GM18868 (cell line): Measurements from ENCODE around the gene CHMP2A.
"Not testable (repeated sequence)": the region's sequence is repeated elsewhere in the genome, so short reads cannot be mapped to it uniquely, and the experiment has no call there.

Experiments used
- ATAC-seq: cut with Tn5 transposase; IDR thresholded peaks from one replicate; pipeline ENCODE4 v1.9.1; 2021; ENCODE audit warnings: mild to moderate bottlenecking, moderate library complexity; ENCODE audit not compliant: unreplicated experiment

CHMP2A gene

DNA sequence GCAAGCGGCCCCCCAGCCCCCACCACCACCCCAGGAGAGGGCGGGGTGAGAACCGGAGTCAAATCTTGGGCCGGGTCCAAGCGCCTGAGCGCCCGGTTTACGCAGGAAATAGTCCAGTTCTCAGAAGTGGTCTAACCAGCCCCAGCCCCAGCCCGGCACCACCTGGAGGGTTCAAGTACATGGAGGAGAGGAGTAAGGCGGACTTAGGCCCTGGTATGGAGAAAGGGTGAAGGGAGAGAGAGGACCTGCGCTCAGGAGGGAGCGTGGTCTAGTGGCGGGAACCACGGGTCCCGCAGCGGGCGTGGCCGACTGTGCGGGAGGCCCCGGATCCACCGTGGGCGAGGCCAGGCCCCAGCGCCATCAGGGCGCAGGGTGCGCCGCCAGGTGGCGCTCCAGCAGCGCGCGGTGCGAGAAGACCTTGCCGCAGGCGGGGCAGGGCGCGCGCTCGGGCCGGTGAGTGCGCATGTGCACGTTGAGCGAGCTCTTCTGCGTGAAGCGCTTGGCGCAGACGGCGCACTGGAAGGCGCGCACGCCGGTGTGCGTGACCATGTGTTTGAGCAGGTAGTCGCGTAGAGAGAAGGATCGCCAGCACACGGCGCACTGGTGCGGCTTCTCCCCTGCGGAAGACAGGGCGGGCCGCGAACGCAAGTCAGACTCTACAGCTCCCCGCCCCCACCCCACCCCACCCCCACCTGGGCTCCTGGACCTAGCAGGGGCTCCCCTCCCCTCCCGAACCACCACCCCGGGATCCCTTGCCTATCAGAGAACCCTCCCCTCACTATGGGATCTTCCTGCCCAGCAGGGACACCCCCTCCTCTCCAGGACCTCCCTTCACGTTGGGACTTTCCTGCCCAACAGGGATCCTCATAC is 41.0 kb downstream of the CHMP2A start:
- ATAC-seq: peak; percentile 80

- no peak for ATAC-seq
These were observed 41.7 kb downstream of the CHMP2A start for GRCh38 chr19:58513213-58513693.

DNA sequence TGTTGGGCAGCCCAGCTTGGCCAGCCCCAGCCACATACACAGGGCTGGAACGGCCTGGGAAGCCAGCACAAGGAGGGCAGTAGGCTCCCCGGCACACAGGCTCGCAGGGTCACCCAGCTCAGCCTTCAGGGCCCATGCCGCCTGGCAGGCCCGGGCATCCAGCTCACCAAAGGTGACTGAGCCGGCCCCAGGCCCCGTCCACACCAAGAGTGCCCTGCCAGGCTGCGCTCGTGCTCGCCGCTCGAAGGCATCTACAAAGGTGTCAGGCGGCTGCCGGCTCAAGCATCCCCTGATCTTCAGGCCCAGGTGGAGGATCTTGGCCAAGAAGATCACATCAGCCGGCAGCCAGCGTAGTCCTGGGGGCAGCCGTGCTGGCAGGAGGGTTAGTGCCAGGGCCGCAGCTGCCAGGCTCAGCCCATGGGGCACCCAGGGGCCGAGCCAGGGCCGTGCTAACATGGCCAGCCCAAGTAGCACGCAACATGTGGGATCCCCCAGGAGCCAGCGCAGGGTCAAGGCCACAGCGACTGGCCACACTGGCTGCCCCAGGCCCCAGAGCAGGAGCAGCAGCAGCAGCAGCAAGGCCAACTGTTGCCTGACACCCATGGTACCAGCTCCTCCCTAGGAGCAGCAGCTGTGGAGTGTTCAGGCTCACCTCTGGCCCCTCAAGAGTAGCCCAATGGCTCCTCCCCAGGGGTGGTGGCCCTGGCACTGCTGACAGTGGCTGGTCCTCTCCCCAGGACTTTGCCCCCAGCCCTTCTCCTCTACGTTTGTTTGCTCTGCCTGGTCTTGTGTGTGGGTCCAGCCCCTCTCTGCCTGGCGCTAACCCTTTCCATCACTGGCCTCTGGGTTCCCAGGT is 43.3 kb downstream of the CHMP2A start, which contains the start of gene SLC27A5:
TSS of gene SLC27A5 (minus strand) at position 640 of the 856 bp plus-strand sequence. CDS start at position 603, 37 bp downstream.
- ATAC-seq: no peak

DNA sequence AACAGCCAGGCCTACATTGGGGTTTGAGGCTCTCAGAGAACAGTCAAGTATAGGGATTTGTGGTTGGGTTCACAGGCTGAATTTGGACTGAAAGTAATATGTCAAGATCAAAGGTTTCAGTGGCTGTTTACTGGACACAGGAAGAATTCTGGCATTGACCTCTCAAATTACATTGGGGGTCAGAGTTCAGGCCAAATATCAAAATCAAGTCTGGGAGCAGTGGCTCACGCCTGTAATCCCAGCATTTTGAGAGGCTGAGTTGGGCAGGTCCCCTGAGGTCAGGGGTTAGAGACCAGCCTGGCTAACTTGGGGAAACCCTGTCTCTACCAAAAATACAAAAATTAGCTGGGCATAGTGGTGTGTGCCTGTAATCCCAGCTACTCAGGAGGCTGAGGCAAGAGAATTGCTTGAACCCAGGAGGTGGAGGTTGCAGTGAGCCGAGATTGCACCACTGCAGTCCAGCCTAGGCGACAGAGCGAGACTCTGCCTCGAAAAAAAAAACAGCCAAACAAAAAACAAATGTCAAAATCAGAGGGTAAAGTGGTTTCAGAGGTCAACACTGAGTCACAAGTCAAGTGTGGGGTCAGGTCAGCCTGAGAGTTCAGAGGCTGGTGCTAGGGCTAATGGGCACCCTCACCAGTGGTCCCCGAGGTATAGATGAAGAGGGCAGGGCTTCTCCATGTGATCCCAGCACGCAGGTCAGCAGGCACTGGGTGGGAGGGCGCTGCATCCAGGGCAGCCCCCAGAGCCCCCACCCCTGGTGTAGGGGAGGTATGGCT is 44.6 kb downstream of the CHMP2A start:
- no peak for ATAC-seq

DNA sequence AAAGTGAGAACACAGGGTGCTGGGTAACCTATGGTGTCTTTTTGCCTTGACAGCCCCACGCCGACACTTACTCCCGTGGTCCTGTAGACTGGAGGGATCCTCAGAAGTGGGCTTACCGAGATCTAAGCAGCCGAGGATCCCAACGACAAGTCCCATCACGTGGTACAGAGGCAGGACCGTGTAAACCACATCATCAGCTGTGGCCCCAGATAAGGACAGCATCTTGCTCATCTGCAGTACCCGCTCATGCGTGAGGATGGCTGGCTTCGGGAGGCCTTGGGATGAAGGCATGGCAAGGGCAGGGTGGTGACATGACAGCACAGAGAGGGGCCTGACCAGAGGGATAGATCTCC is 45.2 kb downstream of the CHMP2A start:
- no peak for ATAC-seq

DNA sequence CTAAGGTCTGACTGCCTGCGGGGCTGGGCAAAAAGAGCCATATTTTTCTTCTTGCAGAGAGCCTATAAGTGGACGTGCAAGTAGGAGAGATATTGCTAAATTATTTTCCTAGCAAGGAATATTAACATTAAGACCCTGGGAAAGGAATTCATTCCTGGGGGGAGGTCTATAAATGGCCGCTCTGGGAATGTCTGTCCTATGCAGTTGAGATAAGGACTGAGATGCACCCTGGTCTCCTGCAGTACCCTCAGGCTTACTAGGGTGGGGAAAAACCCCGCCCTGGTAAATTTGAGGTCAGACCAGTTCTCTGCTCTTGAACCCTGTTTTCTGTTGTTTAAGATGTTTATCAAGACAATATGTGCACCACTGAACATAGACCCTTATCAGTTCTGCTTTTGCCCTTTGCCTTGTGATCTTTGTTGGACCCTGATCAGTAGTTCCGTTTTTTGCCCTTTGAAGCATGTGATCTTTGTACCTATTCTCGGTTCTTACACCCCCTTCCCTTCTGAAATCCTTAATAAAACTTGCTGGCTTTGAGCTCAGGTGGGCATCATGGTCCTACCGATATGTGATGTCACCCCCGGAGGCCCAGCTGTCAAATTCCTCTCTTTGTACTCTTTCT is 47.2 kb downstream of the CHMP2A start:
- ATAC-seq: not testable (repeated sequence)
